HG03103 (cell line): ENCODE measurements around the gene TLNRD1.

ENCODE experiments used
- ATAC-seq: cut with Tn5 transposase; IDR thresholded peaks from one replicate; pipeline ENCODE4 v1.9.1; 2021; ENCODE audit warnings: low read depth; ENCODE audit not compliant: unreplicated experiment

Gene TLNRD1

DNA sequence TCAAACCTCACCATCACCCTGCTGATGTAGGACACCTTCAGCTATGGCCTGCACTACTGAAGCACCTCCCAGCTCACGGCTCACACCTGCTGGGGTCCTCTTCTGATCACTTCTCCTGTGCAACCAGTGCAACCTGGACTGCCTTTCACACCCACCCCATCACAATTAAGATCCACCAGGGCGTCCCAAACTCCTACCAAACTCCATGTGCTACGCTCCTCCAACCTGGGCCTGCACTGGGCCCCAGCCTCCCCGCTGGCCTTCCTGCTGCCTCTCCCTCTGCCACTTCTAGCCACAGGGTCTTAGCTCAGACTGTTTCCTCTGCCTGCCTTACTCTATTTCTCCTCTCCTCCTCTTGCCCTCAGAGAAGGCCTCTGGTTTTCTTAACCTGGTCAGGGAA, 23.9 kb upstream of the TLNRD1 start:
- no peak for ATAC-seq

DNA sequence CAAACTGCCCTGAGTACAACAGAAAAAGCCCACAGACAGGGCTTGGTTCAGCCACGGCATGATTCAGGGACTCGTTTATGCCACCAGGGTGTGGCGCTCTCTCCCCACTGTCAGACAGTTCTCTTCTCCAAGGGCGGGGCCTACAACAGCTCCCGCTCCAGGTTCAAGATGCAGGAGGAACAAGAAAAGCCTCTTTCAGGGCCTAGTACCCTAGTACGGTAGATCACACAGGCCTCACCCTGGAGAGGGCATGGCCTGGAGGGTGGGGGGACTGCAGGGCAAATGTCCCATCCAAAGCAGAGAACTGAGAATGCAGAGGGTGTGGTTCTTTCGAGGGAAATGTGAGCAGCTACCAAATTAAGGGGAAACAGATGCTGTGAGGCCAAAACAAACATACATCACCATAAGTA, 23.1 kb upstream of the TLNRD1 start:
- ATAC-seq = no peak

GRCh38 chr15:80978685-80979329, 21.9 kb upstream of the TLNRD1 start:
- no peak for ATAC-seq

DNA sequence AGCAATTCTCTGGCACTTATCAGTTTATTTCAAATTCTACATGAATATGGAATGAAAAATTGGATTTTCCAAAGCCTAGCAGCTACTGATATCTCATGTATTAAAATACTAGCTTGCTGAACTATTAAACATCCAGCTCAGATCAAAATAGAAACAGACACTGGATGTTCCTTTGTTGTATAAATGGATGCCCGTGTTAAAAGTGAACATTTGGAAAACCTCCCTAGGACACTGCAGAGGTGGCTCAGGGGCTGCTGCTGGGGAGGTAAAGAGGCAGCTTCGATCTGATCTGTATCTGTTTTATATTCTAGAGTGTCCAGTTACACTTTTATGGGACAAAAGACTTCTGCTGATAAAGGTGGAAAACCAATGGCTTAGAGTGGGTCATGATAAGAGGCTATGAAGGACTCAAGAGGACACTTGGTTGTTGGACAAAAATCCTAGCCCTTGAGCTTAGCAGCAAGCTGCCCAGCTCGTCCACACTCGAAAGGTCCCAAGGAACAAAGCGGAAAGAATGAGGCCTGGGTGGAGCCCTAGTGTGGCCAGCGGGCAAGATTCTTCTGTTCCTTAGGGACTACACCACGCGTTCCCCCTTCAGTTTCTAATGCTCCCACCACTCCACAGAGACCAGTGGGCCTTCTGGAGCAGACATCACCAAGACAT, 21.1 kb upstream of the TLNRD1 start:
- ATAC-seq = no peak

GRCh38 chr15:80982205-80982604, 18.5 kb upstream of the TLNRD1 start:
- ATAC-seq = no peak

- ATAC-seq = no peak
Observed at GRCh38 chr15:80982839-80983238, 17.9 kb upstream of the TLNRD1 start.

- ATAC-seq = no peak
Observed at GRCh38 chr15:80984856-80985255, 15.9 kb upstream of the TLNRD1 start.

- no peak for ATAC-seq
Observed at GRCh38 chr15:80985981-80986380, 14.7 kb upstream of the TLNRD1 start.

DNA sequence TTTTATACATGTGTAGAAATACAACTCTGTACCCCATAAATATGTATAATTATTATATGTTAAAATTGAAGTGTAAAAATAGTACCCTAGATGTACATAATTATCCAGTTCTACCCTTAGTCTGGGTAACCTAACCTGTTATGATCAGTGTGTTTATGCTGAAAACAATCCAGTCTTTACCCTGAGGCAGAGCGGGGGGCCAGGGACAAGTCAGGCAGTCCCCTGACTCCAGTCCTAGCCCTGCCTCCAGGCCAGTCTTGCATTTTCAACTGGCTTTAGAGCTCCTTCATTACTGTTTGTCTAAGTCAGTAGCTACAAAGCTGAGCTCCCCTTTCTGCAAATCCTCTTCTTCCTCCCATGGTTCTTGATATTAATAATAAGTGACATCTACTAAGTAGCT, 14.2 kb upstream of the TLNRD1 start:
- ATAC-seq = no peak

DNA sequence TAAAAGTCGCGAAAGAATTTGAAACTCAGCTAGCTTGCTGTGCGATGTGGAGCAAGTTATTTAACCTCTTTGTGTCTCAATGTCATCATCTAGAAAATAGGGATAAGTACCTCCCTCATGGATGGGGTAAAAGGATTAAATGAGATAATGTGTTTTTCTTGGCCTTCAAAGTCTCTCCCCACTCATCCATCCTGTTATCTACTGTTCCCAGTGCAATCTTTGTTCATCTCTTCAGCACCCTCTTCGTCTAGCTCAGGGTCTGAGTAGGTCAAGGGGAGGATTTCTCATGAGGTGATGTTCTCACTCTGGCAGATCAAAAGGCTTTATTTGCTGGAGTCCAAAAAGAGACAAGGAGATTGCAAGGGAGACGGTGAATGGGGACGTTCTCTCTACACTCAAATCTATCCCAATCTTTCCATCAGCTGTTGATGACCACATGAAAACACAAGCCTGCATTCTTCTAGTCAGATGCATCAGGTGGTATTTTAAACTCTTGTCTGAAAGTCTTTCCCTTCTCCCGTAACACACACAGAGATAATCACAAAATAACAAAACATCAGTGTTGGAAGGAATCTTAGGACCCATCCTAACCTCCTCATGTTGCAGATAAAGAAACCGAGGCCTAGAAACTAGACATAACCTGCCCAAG, 12.5 kb upstream of the TLNRD1 start:
- no peak for ATAC-seq

DNA sequence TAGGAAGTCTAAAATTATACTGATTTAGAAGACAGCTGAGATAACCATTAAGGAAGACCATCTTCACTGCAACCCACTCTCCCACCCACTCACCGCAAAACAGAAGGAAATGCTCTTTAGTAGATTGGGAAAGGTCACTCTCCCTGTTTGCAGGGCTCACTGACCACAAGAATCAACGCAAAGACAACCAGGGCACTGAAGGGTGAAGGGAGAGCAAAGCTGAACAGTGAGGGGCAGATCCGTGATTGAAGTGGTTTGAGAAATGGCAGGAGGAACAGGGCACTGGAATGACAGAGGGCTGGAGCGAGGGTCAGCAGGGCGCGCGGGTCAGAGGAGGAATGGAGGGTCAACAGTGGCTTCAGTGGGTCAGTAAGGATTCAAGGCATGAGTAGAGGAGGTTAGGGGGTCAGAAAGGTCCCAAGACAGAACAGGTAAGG, 11.6 kb upstream of the TLNRD1 start:
- no peak for ATAC-seq

DNA sequence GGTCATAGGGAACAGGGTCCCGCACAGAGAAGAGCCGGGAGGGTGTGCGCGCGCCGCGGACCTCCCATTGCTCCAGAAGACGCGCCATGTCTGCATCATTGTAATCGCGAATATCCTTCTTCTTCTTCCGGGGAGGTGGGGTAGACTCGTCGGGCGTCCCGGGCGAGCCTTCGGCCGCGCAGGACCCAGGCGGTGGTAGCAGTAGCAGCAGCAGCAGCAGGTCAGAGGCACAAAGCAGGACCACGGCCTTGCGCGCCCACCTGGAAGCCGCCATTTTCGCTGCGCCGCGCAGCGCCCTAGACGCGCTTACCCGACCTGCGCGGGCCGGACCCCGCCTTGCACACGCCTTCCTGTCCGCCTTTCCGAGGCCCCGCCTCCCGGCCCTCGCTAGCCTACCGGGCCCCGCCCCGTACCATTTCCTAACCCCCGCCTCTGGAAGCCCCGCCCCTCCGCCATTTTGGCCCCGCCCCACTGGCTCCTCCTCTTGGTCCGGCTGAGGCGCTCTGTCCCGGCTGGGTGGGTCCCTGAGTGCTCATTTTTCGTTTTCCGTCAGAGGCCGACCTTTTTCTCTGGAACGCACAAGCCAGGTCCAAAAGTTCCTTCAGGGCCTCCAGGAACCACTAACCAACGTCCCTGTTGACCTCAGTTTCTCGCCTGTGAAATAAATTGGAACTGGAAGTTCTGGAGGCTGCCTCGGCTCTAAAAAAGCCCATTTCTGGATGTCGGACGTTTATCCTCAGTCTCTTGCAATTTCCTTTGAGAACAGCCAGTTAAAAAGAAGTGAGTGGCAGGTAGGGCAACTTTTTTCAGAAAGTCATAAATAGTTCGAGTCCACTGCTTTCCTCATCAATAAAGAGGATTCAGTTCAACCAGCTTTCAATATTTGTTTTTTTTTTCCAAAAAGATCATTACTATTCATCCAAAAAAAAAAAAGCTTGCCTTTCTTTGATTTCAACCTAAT, 10.9 kb upstream of the TLNRD1 start, which contains the start of gene MESD:
Gene MESD (minus strand): TSS at position 302 of the 961 bp plus-strand sequence. CDS start 28 bp downstream, at position 274.
- peak; percentile 91 for ATAC-seq

DNA sequence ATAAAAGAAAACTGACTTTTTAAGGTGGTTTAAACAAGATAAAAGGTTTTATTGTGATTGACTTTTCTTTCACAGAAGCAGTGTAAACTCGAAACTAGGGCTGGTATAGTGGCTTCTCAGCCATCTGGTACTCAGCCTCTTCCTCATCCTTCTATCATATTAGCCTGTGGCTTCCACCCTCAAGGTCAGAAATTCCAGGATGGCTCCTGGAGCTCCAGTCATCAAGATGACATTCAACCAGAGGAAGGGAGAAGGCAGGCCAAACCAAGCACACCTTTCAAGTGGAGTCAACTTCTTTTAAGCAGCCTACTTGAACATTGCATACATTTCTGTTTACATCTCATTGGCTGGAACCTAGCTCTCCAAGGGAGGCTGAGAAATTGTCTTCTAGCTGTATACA, 9.8 kb upstream of the TLNRD1 start:
- no peak for ATAC-seq

GRCh38 chr15:80991421-80991820, 9.3 kb upstream of the TLNRD1 start:
- ATAC-seq = no peak

DNA sequence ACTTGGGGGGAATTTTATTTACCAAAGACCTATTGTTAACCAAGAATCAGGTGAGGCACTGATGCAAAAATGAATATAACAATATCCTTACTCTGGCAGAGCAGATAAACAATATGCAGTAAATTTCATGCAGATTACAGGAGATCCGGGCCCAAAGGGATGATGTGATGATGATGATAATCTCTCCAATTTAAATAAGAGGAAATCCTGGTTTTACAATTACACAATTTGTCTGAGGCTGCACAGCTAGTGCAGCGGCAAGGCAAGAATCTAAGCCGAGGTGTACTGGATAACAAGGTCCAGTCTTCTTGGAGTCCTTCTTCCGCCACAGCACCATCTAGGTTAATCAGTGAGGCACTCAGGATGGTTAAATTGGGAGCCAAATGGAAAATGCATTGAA, 8.7 kb upstream of the TLNRD1 start:
- no peak for ATAC-seq

- no peak for ATAC-seq
Observed at GRCh38 chr15:80992441-80992840, 8.3 kb upstream of the TLNRD1 start.

GRCh38 chr15:80996247-80996646, 4.5 kb upstream of the TLNRD1 start:
- no peak for ATAC-seq

DNA sequence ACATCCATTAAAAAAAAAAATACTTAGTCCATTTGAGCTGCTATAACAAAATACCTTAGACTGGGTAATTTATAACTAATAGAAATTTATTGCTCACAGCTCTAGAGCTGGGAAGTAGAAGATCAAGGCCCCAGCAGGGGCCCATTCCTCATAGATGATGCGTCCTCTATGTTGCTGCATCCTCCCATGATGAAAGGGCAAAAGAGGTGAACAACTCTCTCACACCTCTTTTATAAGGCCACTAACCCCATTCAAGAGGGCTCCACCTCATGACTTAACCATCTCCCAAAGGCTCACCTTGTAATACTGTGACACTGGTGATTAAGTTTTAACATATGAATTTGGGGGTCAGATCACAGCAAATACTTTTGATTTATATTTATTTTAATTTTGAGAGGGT, 3.0 kb upstream of the TLNRD1 start:
- ATAC-seq = no peak

DNA sequence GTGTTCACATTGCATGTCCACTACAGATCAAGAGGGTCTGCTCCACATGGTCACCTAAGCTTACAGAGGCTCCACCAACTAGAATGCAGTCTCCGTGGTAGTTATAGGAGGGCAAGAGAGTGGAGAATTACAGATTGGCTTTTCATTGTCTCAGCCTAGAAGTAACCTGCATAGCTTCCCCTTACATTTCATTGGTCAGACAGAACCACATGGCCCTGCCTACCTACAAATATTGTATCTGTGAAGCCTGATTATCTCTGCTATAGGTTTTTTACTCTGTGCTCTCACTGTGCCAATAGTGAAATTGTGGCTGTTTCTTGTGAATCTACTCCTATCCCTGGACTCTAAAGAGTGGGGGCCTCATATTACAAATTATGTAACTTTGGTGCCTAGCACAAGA, 2.5 kb upstream of the TLNRD1 start:
- no peak for ATAC-seq

DNA sequence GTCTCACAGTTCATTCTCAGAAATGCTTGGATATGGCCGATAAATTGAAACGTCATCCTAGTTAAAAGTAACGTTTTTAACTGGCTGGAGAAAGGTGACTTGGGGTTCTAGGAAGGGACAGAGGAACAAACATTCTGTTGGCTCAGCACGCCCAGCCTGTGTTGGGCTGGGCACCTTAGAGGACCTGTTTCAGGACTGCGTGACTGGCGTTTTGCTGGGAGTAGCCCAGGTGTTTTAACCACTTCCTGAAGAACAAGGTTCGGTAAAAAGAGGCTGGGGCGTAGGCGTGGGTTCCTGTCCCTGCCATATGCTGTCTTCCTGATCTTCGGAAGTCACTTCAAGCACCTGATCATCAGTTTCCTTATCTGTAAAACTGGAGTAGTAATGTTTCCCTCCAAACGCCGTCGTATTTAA, 1.1 kb upstream of the TLNRD1 start:
- no peak for ATAC-seq

DNA sequence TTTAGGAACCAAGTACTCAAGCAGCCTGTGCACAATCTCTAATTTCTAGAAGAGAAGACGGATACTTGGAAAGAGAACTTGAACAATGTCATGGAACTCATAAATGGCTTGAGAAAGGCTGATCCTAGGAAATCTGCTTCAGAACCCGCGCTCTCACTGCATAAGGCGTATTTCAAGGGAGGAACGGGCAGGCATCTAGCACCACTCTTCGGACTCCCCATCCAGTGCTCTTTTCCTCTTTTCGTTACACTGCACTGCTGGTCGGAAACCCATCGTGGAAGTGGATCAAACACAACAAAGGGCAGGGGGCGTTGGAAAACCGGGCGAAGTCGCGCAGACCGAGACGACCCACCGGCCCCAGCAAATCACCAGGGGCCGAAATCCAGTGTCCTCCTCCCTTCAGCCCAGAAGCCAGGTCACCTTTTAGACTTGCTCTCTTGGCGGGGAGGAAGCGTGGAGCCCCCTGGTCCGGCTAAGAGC, 539 bp upstream of the TLNRD1 start:
- ATAC-seq = no peak
